Central memory CD4-positive, alpha-beta T cell (primary cell): ENCODE data around the gene KCNAB1.

Source experiments
- DNase-seq: peaks from one replicate; pipeline ENCODE4 v3.0.0; 2022

KCNAB1 gene

GRCh38 chr3:156509189-156510174 is 389.1 kb downstream of the KCNAB1 start:
- DNase-seq = peak; percentile 55

- peak; percentile 12 for DNase-seq
Observed at GRCh38 chr3:156511987-156512677, 391.8 kb downstream of the KCNAB1 start.

GRCh38 chr3:156513619-156514018 is 393.2 kb downstream of the KCNAB1 start:
- no peak for DNase-seq

- no peak for DNase-seq
Observed at GRCh38 chr3:156516284-156516683, 395.9 kb downstream of the KCNAB1 start.

- no peak for DNase-seq
Observed at GRCh38 chr3:156516961-156517360, 396.6 kb downstream of the KCNAB1 start.

GRCh38 chr3:156518726-156519125 is 398.3 kb downstream of the KCNAB1 start:
- DNase-seq = no peak

GRCh38 chr3:156519758-156520162 is 399.4 kb downstream of the KCNAB1 start:
- DNase-seq = no peak

GRCh38 chr3:156522673-156523072 is 402.3 kb downstream of the KCNAB1 start:
- DNase-seq = no peak

- DNase-seq = no peak
Observed at GRCh38 chr3:156525808-156526207, 405.4 kb downstream of the KCNAB1 start.

GRCh38 chr3:156527060-156527459 is 406.7 kb downstream of the KCNAB1 start:
- DNase-seq = no peak

GRCh38 chr3:156530980-156531379 is 410.6 kb downstream of the KCNAB1 start:
- DNase-seq = no peak

- no peak for DNase-seq
Observed at GRCh38 chr3:156532730-156533129, 412.4 kb downstream of the KCNAB1 start.

GRCh38 chr3:156533205-156533604 is 412.8 kb downstream of the KCNAB1 start:
- DNase-seq = no peak

GRCh38 chr3:156535162-156535627 is 414.8 kb downstream of the KCNAB1 start:
- DNase-seq = no peak

- DNase-seq = no peak
Observed at GRCh38 chr3:156535798-156536197, 415.4 kb downstream of the KCNAB1 start.

GRCh38 chr3:156536524-156537316 is 416.3 kb downstream of the KCNAB1 start:
- no peak for DNase-seq

- DNase-seq = no peak
Observed at GRCh38 chr3:156539051-156539450, 418.7 kb downstream of the KCNAB1 start.

GRCh38 chr3:156539802-156540201 is 419.4 kb downstream of the KCNAB1 start:
- DNase-seq = no peak

- DNase-seq = no peak
Observed at GRCh38 chr3:156542101-156543042, 422.0 kb downstream of the KCNAB1 start.

- DNase-seq = no peak
Observed at GRCh38 chr3:156543043-156543555, 422.7 kb downstream of the KCNAB1 start.

- no peak for DNase-seq
Observed at GRCh38 chr3:156547637-156548036, 427.3 kb downstream of the KCNAB1 start.
